ENCODE data around the gene HAT1. TPM values are rescaled to one million over a fixed set of nuclear protein-coding genes. Genes with fewer than 3 reads are reported as not detected.

The HAT1 gene
- total and polyA plus RNA-seq, 9 donors: 22.7 to 46.1 (median 33.3) TPM

- DNase-seq: no peak
- WGBS, 3 donors: 96 to 98% (median 97%) methylated on average over 4 of the region's 4 CpGs
- no peak overlapping the region for H3K4me3 ChIP-seq
- no peak overlapping the region for H3K27ac ChIP-seq
- no peaks in the 10 kb centered on the region for H3K4me1 ChIP-seq (ENCODE audit: insufficient read depth)
- H3K27me3 ChIP-seq: no peaks in the 10 kb centered on the region
- no peak for TF ChIP-seq POLR2A (IDR thresholded peaks at IDR 0.05)
- no peak for TF ChIP-seq CTCF (IDR thresholded peaks at IDR 0.05)
- TF ChIP-seq EP300 (IDR thresholded peaks at IDR 0.05): no peak
- H3K9me3 ChIP-seq: no peaks in the 10 kb centered on the region
- intact Hi-C loops (cut with DNase I): no loop called here
- no peaks in the 10 kb centered on the region for H3K36me3 ChIP-seq
Measured at GRCh38 chr2:171939743-171940071, 17.4 kb downstream of the HAT1 start.

- intact Hi-C loops (cut with DNase I): no loop called here
- no peak overlapping the region for H3K27ac ChIP-seq
Measured at GRCh38 chr2:171941316-171941699, 19.0 kb downstream of the HAT1 start.

GRCh38 chr2:171943869-171944268 is 21.6 kb downstream of the HAT1 start:
- Histone ChIP-seq H3K4me1 (ENCODE audit: insufficient read depth) (no peaks in the 10 kb centered on the region), H3K4me3 (no peak overlapping the region), H3K27me3 (no peaks in the 10 kb centered on the region), H3K9me3 (no peaks in the 10 kb centered on the region), H3K36me3 (no peaks in the 10 kb centered on the region), H3K27ac (no peak overlapping the region)
- TF ChIP-seq POLR2A (IDR thresholded peaks at IDR 0.05) (no peak), CTCF (IDR thresholded peaks at IDR 0.05) (no peak)
- DNase-seq: no peak
- intact Hi-C loops (cut with DNase I): no loop called here
- WGBS, 3 donors: 92 to 95% (median 93%) methylated on average over 4 of the region's 4 CpGs

More at GRCh38 chr2:171941316-171941699, 19.0 kb downstream of the HAT1 start:
- no peaks in the 10 kb centered on the region for H3K27me3 ChIP-seq
- no peaks in the 10 kb centered on the region for H3K36me3 ChIP-seq
- H3K4me1 ChIP-seq (ENCODE audit: insufficient read depth): no peaks in the 10 kb centered on the region
- TF ChIP-seq POLR2A (IDR thresholded peaks at IDR 0.05) (no peak), CTCF (IDR thresholded peaks at IDR 0.05) (no peak)
- H3K4me3 ChIP-seq: no peak overlapping the region
- H3K9me3 ChIP-seq: no peaks in the 10 kb centered on the region
- no peak for DNase-seq
- WGBS, 3 donors: 96 to 97% (median 97%) methylated on average over 6 of the region's 6 CpGs

GRCh38 chr2:171952276-171952675 is 30.0 kb downstream of the HAT1 start:
- intact Hi-C loops (cut with DNase I): no loop called here
- H3K4me1 ChIP-seq (ENCODE audit: insufficient read depth): no peaks in the 10 kb centered on the region
- H3K4me3 ChIP-seq: no peak overlapping the region
- TF ChIP-seq POLR2A (IDR thresholded peaks at IDR 0.05) (no peak), CTCF (IDR thresholded peaks at IDR 0.05) (no peak), EP300 (IDR thresholded peaks at IDR 0.05) (no peak)
- no peak overlapping the region for H3K27ac ChIP-seq
- H3K27me3 ChIP-seq: no peaks in the 10 kb centered on the region
- no peaks in the 10 kb centered on the region for H3K36me3 ChIP-seq
- no peaks in the 10 kb centered on the region for H3K9me3 ChIP-seq
- DNase-seq: no peak

GRCh38 chr2:171952748-171953147 is 30.5 kb downstream of the HAT1 start:
- H3K9me3 ChIP-seq: no peaks in the 10 kb centered on the region
- no peaks in the 10 kb centered on the region for H3K27me3 ChIP-seq
- H3K27ac ChIP-seq: no peak overlapping the region
- TF ChIP-seq POLR2A (IDR thresholded peaks at IDR 0.05) (no peak), EP300 (IDR thresholded peaks at IDR 0.05) (no peak), CTCF (IDR thresholded peaks at IDR 0.05) (no peak)
- intact Hi-C loops (cut with DNase I): no loop called here
- H3K36me3 ChIP-seq: no peaks in the 10 kb centered on the region
- no peaks in the 10 kb centered on the region for H3K4me1 ChIP-seq (ENCODE audit: insufficient read depth)
- H3K4me3 ChIP-seq: no peak overlapping the region
- 98 to 100% (median 100%) methylated on average over 3 of the region's 3 CpGs for WGBS, 3 donors
- no peak for DNase-seq

All from ovary (tissue), 9 donors.